ENCODE results near the gene TMEM255A. TPM values are rescaled to one million over a fixed set of nuclear protein-coding genes. Genes with fewer than 3 reads are reported as not detected.

The TMEM255A gene
- not detected in 2 replicates for total RNA-seq

GRCh38 chrX:120310861-120311726, at the start of gene TMEM255A:
TSS of gene TMEM255A (minus strand) at chrX:120311461. CDS start at chrX:120311309, 152 bp downstream.

GRCh38 chrX:120250522-120251271, 60.6 kb downstream of the TMEM255A start, which contains the start of gene ZBTB33:
TSS of gene ZBTB33 (plus strand) at chrX:120250812. CDS start at chrX:120253416, 2,604 bp downstream.

Other genes starting within 250 kb of the TMEM255A start
- gene RHOXF2B, start 233.8 kb downstream of the TMEM255A start, total RNA-seq, result not detected in 2 replicates
- gene RHOXF1, start 195.5 kb downstream of the TMEM255A start, total RNA-seq, result not detected in 2 replicates
- gene RHOXF2, start 152.8 kb downstream of the TMEM255A start, total RNA-seq, result not detected in 2 replicates
- 13.7 and 14.3 TPM in 2 replicates for gene ZBTB33, start 60.6 kb downstream of the TMEM255A start, total RNA-seq
- gene ATP1B4, start 50.6 kb upstream of the TMEM255A start, total RNA-seq, result not detected in 2 replicates
- gene LAMP2, start 157.8 kb upstream of the TMEM255A start, total RNA-seq, result 128 and 154 TPM in 2 replicates
- 103 and 118 TPM in 2 replicates for gene CUL4B, start 249.5 kb upstream of the TMEM255A start, total RNA-seq